Stimulated activated CD4-positive, alpha-beta T cell treated with anti-CD3 and anti-CD28 coated beads, Interleukin-12 subunit alpha, Interleukin-12 subunit beta, amount 100 ng/mL, for 48 hours (primary cell): ENCODE data around the gene GCM1.

ENCODE experiments used
- DNase-seq, 3 donors: peaks; one replicate each; pipeline ENCODE4 v3.0.0-alpha.2; 2020; ENCODE audit warnings: low read depth in 2 of 3, low spot score in 1 of 3

Gene GCM1

GRCh38 chr6:53152576-53152975 is 3.9 kb upstream of the GCM1 start:
- no peak for DNase-seq

GRCh38 chr6:53151676-53152075 is 3.0 kb upstream of the GCM1 start:
- DNase-seq = no peak

- DNase-seq = no peak
Observed at GRCh38 chr6:53144802-53145201, 3.8 kb downstream of the GCM1 start.

- no peak for DNase-seq
Observed at GRCh38 chr6:53143710-53144109, 4.9 kb downstream of the GCM1 start.

- no peak for DNase-seq
Observed at GRCh38 chr6:53142810-53143209, 5.8 kb downstream of the GCM1 start.

- no peak for DNase-seq
Observed at GRCh38 chr6:53139841-53140413, 8.7 kb downstream of the GCM1 start.

- no peak for DNase-seq
Observed at GRCh38 chr6:53136000-53136609, 12.5 kb downstream of the GCM1 start.

- DNase-seq = no peak
Observed at GRCh38 chr6:53134601-53135235, 13.9 kb downstream of the GCM1 start.

GRCh38 chr6:53133961-53134360 is 14.7 kb downstream of the GCM1 start:
- no peak for DNase-seq

GRCh38 chr6:53130569-53131290 is 17.9 kb downstream of the GCM1 start:
- no peak for DNase-seq

GRCh38 chr6:53128842-53129241 is 19.8 kb downstream of the GCM1 start:
- no peak for DNase-seq

- no peak for DNase-seq
Observed at GRCh38 chr6:53125276-53125675, 23.4 kb downstream of the GCM1 start.

GRCh38 chr6:53124131-53124800 is 24.4 kb downstream of the GCM1 start:
- DNase-seq = no peak

GRCh38 chr6:53119772-53120409 is 28.8 kb downstream of the GCM1 start:
- DNase-seq = no peak

GRCh38 chr6:53119349-53119748 is 29.3 kb downstream of the GCM1 start:
- DNase-seq = no peak

GRCh38 chr6:53115741-53116140 is 32.9 kb downstream of the GCM1 start:
- no peak for DNase-seq

- no peak for DNase-seq
Observed at GRCh38 chr6:53115113-53115512, 33.5 kb downstream of the GCM1 start.

GRCh38 chr6:53113742-53114141 is 34.9 kb downstream of the GCM1 start:
- DNase-seq = no peak

- no peak for DNase-seq
Observed at GRCh38 chr6:53112871-53113270, 35.8 kb downstream of the GCM1 start.

- DNase-seq = no peak
Observed at GRCh38 chr6:53112404-53112803, 36.2 kb downstream of the GCM1 start.

GRCh38 chr6:53111865-53112264 is 36.8 kb downstream of the GCM1 start:
- no peak for DNase-seq
